SK-N-SH (cell line): Measurements from ENCODE around the gene NUP160. TPM values are rescaled to one million over a fixed set of nuclear protein-coding genes. Genes with fewer than 3 reads are reported as not detected.
"Not testable (repeated sequence)": the region's sequence is repeated elsewhere in the genome, so short reads cannot be mapped to it uniquely, and the experiment has no call there.

Source experiments
- CTCF ChIA-PET: fragments of 300-600, 350-600 bp; formaldehyde crosslinking; extraction: SDS; loops from one replicate; lab custom pipeline; 2021; lab: Yijun Ruan, JAX
- POLR2A ChIA-PET: fragments of 350-600 bp; sonication (Branson Sonifier 250); formaldehyde crosslinking; extraction: SDS; loops from one replicate; lab custom pipeline; 2020; ENCODE audit warnings: antibody characterized with exemption, inconsistent platforms; lab: Yijun Ruan, JAX
- DNase-seq: peaks from one replicate; pipeline ENCODE4 v3.0.0; 2012
- H2AFZ ChIP-seq: fragments of 200-600 bp; sonication (generic); 2 replicates; pipeline ENCODE4 v1.8.1; 2016; ENCODE audit warnings: antibody characterized with exemption, mild to moderate bottlenecking, low read depth
- H3F3A ChIP-seq: fragments of 200-600 bp; sonication (generic); replicated peaks from 2 replicates; pipeline ENCODE3; 2016; ENCODE audit warnings: antibody characterized with exemption, mild to moderate bottlenecking; ENCODE audit not compliant: insufficient read depth
- H3K27ac ChIP-seq, 2 experiments: fragments of 200-500 bp in 1 of 2; fragments of 200-600 bp in 1 of 2; sonication (Bioruptor generic) in 1 of 2; sonication (generic), shearing (Covaris generic) in 1 of 2; 2 replicates each; pipeline versions ENCODE4 v1.5.1 to v1.6.1; 2014 to 2016; ENCODE audit warnings: low read depth in 2 of 2, inconsistent platforms in 1 of 2, low read length in 1 of 2, mild to moderate bottlenecking in 1 of 2, mixed read lengths in 1 of 2
- H3K27me3 ChIP-seq: fragments of 200-600 bp; sonication (generic), shearing (Covaris generic); 2 replicates; pipeline ENCODE4 v1.6.1; 2016; ENCODE audit warnings: mixed run types; ENCODE audit not compliant: insufficient read depth
- H3K36me3 ChIP-seq, 2 experiments: fragments of 200-500 bp in 1 of 2; fragments of 200-600 bp in 1 of 2; sonication (Bioruptor generic) in 1 of 2; sonication (generic) in 1 of 2; replicated peaks in 1 of 2; 2 replicates each; pipeline versions ENCODE3 to v1.5.1; 2014 to 2016; ENCODE audit warnings: low read length in 1 of 2, mild to moderate bottlenecking in 1 of 2; ENCODE audit not compliant: insufficient read depth in 2 of 2, control insufficient read depth in 1 of 2
- H3K4me1 ChIP-seq, 2 experiments: fragments of 200-500 bp in 1 of 2; fragments of 200-600 bp in 1 of 2; sonication (Bioruptor generic) in 1 of 2; sonication (generic), shearing (Covaris generic) in 1 of 2; 2 replicates each; pipeline versions ENCODE4 v1.5.1 to v1.6.1; 2014 to 2016; ENCODE audit warnings: low read depth in 1 of 2, low read length in 1 of 2, mixed run types in 1 of 2; ENCODE audit not compliant: insufficient read depth in 2 of 2, control insufficient read depth in 1 of 2
- H3K4me2 ChIP-seq: fragments of 200-600 bp; sonication (generic), shearing (Covaris generic); 2 replicates; pipeline ENCODE4 v1.6.1; 2017; ENCODE audit warnings: mixed run types
- H3K4me3 ChIP-seq, 2 experiments: fragments of 200-500 bp in 1 of 2; fragments of 200-600 bp in 1 of 2; sonication (Bioruptor generic) in 1 of 2; sonication (generic), shearing (Covaris generic) in 1 of 2; 2 replicates each; pipeline versions ENCODE4 v1.5.1 to v1.8.1; 2014 to 2016; ENCODE audit warnings: low read depth in 2 of 2, inconsistent platforms in 1 of 2, low read length in 1 of 2, mild to moderate bottlenecking in 1 of 2, mixed read lengths in 1 of 2, moderate library complexity in 1 of 2
- H3K79me2 ChIP-seq: fragments of 200-600 bp; sonication (generic); 2 replicates; pipeline ENCODE4 v1.8.1; 2017; ENCODE audit warnings: mild to moderate bottlenecking; ENCODE audit not compliant: insufficient read depth
- H3K9ac ChIP-seq: fragments of 200-600 bp; sonication (generic); 2 replicates; pipeline ENCODE4 v1.6.1; 2017; ENCODE audit warnings: mixed run types
- H3K9me2 ChIP-seq: fragments of 200-600 bp; sonication (generic); 2 replicates; pipeline ENCODE4 v1.6.1; 2017; ENCODE audit warnings: mixed run types
- H3K9me3 ChIP-seq: fragments of 200-600 bp; sonication (generic); 2 replicates; pipeline ENCODE4 v1.6.1; 2017; ENCODE audit warnings: mixed run types, mild to moderate bottlenecking, moderate library complexity
- H4K20me1 ChIP-seq: fragments of 200-600 bp; sonication (generic); 2 replicates; pipeline ENCODE4 v1.6.1; 2017; ENCODE audit warnings: mild to moderate bottlenecking, mixed run types; ENCODE audit not compliant: insufficient read depth
- CTCF ChIP-seq: fragments of 200-600 bp; sonication (generic); IDR thresholded peaks from 2 replicates; pipeline ENCODE4 v1.6.1; 2017; ENCODE audit warnings: antibody characterized with exemption, mild to moderate bottlenecking, moderate library complexity
- EP300 ChIP-seq, 2 experiments: IDR thresholded peaks; 2 replicates each; pipeline versions ENCODE4 v1.4.0 to v1.6.1; 2012; ENCODE audit warnings: borderline replicate concordance in 1 of 2, low read depth in 1 of 2, low read length in 1 of 2
- FOSL2 ChIP-seq: IDR thresholded peaks from 2 replicates; pipeline ENCODE4 v1.4.0; 2012; ENCODE audit warnings: low read depth, mild to moderate bottlenecking, moderate library complexity, borderline replicate concordance
- FOXJ3 ChIP-seq: sonication (generic); formaldehyde crosslinking; IDR thresholded peaks from 2 replicates; pipeline ENCODE4 v1.5.1; 2020; ENCODE audit warnings: mild to moderate bottlenecking, missing genetic modification reagents
- FOXM1 ChIP-seq: IDR thresholded peaks from 2 replicates; pipeline ENCODE4 v1.4.0; 2012; ENCODE audit warnings: low read depth, mild to moderate bottlenecking
- IRF3 ChIP-seq: fragments of 150-350 bp; IDR thresholded peaks from 2 replicates; pipeline ENCODE4 v1.6.1; 2016; ENCODE audit warnings: mild to moderate bottlenecking, low read depth, low read length
- JUND ChIP-seq: IDR thresholded peaks from 2 replicates; pipeline ENCODE4 v1.4.0; 2012
- MAX ChIP-seq: IDR thresholded peaks from 2 replicates; pipeline ENCODE4 v1.4.0; 2012; ENCODE audit warnings: low read depth
- MEF2A ChIP-seq: IDR thresholded peaks from 2 replicates; pipeline ENCODE4 v1.4.0; 2012; ENCODE audit warnings: low read depth, borderline replicate concordance
- MXI1 ChIP-seq: IDR thresholded peaks from 2 replicates; pipeline ENCODE4 v1.6.1; 2012; ENCODE audit warnings: mild to moderate bottlenecking, low read depth, low read length, improper control_type of control experiment
- NRF1 ChIP-seq: IDR thresholded peaks from 2 replicates; pipeline ENCODE4 v1.6.1; 2012; ENCODE audit warnings: low read depth, mild to moderate bottlenecking, low read length
- POLR2AphosphoS5 ChIP-seq: IDR thresholded peaks from 2 replicates; pipeline ENCODE4 v1.6.1; 2012; ENCODE audit warnings: low read depth, low read length
- RAD21 ChIP-seq: IDR thresholded peaks from 2 replicates; pipeline ENCODE4 v1.6.1; 2012; ENCODE audit warnings: mild to moderate bottlenecking, low read length
- REST ChIP-seq: IDR thresholded peaks from 2 replicates; pipeline ENCODE4 v1.6.1; 2012; ENCODE audit warnings: mild to moderate bottlenecking, low read depth, low read length, moderate library complexity
- RFX5 ChIP-seq: IDR thresholded peaks from 2 replicates; pipeline ENCODE4 v1.6.1; 2012; ENCODE audit warnings: mild to moderate bottlenecking, improper control_type of control experiment, low read length
- RXRA ChIP-seq: IDR thresholded peaks from 2 replicates; pipeline ENCODE4 v1.4.0; 2012; ENCODE audit warnings: low read depth, mild to moderate bottlenecking, borderline replicate concordance
- SMC3 ChIP-seq: IDR thresholded peaks from 2 replicates; pipeline ENCODE4 v1.6.1; 2012; ENCODE audit warnings: low read depth, low read length, improper control_type of control experiment
- TAF1 ChIP-seq: IDR thresholded peaks from 2 replicates; pipeline ENCODE4 v1.6.1; 2012; ENCODE audit warnings: low read depth, mild to moderate bottlenecking, low read length, moderate library complexity, borderline replicate concordance
- TCF12 ChIP-seq: IDR thresholded peaks from 2 replicates; pipeline ENCODE4 v1.4.0; 2012
- WGBS: methylation state at CpG from one replicate; pipeline ENCODE4 v1.1.6; 2017; ENCODE audit warnings: low lambda C conversion rate; 5-methylcytosine and 5-hydroxymethylcytosine counted together
- polyA plus RNA-seq, 3 experiments: library from polyadenylated mRNA; depleted of rRNA; stranded (reverse); fragments of >200 nt; gene quantifications; 2 replicates each; pipeline ENCODE4 v1.2.3, GENCODE V29; 2012

NUP160 gene
- polyA plus RNA-seq, 1 of the 3 experiments (the other 2 are of a cell fraction), result 19.3 TPM

GRCh38 chr11:47828284-47828683, 19.9 kb downstream of the NUP160 start:
- Histone ChIP-seq H3F3A (peaks cover 7% of the 10 kb centered on the region), H3K27ac (no peak overlapping the region), H3K79me2 (peaks cover 65% of the 10 kb centered on the region), H3K27me3 (no peaks in the 10 kb centered on the region), H3K9me3 (no peaks in the 10 kb centered on the region), H3K9ac (no peak overlapping the region), H3K36me3 (peaks cover 11 to 70% of the 10 kb centered on the region in 2 experiments), H3K4me2 (no peak overlapping the region), H3K4me3 (no peak overlapping the region), H3K9me2 (no peaks in the 10 kb centered on the region), H2AFZ (no peak overlapping the region), H3K4me1 (no peaks in the 10 kb centered on the region), H4K20me1 (no peaks in the 10 kb centered on the region)
- WGBS, result 87% methylated on average over 1 of the region's 1 CpG
- CTCF ChIA-PET, result interaction anchor here (0.6 to 1.9 kb wide), 2 partner anchors 25 to 74 kb away, joined by 3 to 6 read pairs; no protein-coding TSS in a partner anchor
- TF ChIP-seq NRF1 (no peak), RAD21 (no peak), FOXM1 (no peak), IRF3 (no peak), REST (no peak), MXI1 (no peak), TCF12 (no peak), TAF1 (no peak), RXRA (no peak), EP300 (IDR thresholded peaks at IDR 0.05; ENCODE audit: borderline replicate concordance in 1 of 2, low read depth in 1 of 2, low read length in 1 of 2) (no peak), FOSL2 (no peak), SMC3 (no peak), JUND (no peak), POLR2AphosphoS5 (no peak), RFX5 (no peak), MAX (no peak), CTCF (no peak), MEF2A (no peak), FOXJ3 (CRISPR knock-in tag) (no peak)
- DNase-seq, result no peak
- POLR2A ChIA-PET, result no interaction called here

- peaks cover 31 to 64% of the 10 kb centered on the region in 2 experiments for H3K36me3 ChIP-seq
- 92% methylated on average over 6 of the region's 6 CpGs for WGBS
- POLR2A ChIA-PET, H3F3A ChIP-seq, H3K9me2 ChIP-seq, H3K4me2 ChIP-seq, H3K4me1 ChIP-seq, H3K4me3 ChIP-seq, H3K27me3 ChIP-seq, H3K27ac ChIP-seq, H4K20me1 ChIP-seq, H3K9ac ChIP-seq, CTCF ChIA-PET, H2AFZ ChIP-seq, H3K9me3 ChIP-seq, DNase-seq: not testable (repeated sequence)
- peaks cover 27% of the 10 kb centered on the region for H3K79me2 ChIP-seq
Measured at GRCh38 chr11:47822664-47823063, 25.5 kb downstream of the NUP160 start.
